H1 (cell line): ENCODE measurements around the gene PAPOLG. TPM values are rescaled to one million over a fixed set of nuclear protein-coding genes. Genes with fewer than 3 reads are reported as not detected.

Experiments used
- ASH2L ChIP-seq: fragments of 200-600, 300-600 bp; sonication (generic); IDR thresholded peaks from one replicate; pipeline ENCODE4 v1.7.1; 2017; ENCODE audit warnings: low read length
- BRCA1 ChIP-seq: IDR thresholded peaks from 2 replicates; pipeline ENCODE4 v1.6.1; 2012; ENCODE audit warnings: low read depth, low read length, improper control_type of control experiment
- CHD7 ChIP-seq: fragments of 300-600 bp; sonication (generic); IDR thresholded peaks from 2 replicates; pipeline ENCODE4 v1.7.1; 2012; ENCODE audit warnings: low read length, moderate library complexity, mild to moderate bottlenecking, inconsistent platforms; ENCODE audit not compliant: insufficient replicate concordance
- POLR2A ChIP-seq, 2 experiments: IDR thresholded peaks; 1 replicate in 1 of 2; 2 replicates in 1 of 2; pipeline ENCODE4 v1.6.1; 2011; ENCODE audit warnings: low read depth in 2 of 2, low read length in 2 of 2, mild to moderate bottlenecking in 2 of 2; ENCODE audit errors: control extremely low read depth in 1 of 2
- TEAD4 ChIP-seq: IDR thresholded peaks from 2 replicates; pipeline ENCODE4 v1.6.1; 2012; ENCODE audit warnings: low read depth, low read length, inconsistent platforms, mixed read lengths
- polyA plus RNA-seq, 7 experiments: library from polyadenylated mRNA; depleted of rRNA in 3 of 7; stranded (reverse) in 5 of 7; unstranded in 2 of 7; fragments of >200 nt in 5 of 7; fragments of 200-250 nt in 2 of 7; gene quantifications; 1 replicate in 5 of 7; 2 replicates in 1 of 7; 4 replicates in 1 of 7; pipeline versions ENCODE4 v1.2.1 to v1.2.3, GENCODE V29; 2011 to 2013; ENCODE audit warnings: missing spikeins in 2 of 7, mixed read lengths in 2 of 7
- total RNA-seq: library from RNA; stranded (reverse); fragmentation: NEBNext Ultra II Directional; extraction: Animal tissue kit (Norgen Biotek cat#: 25700); gene quantifications from 2 replicates; pipeline ENCODE4 v1.2.1, GENCODE V29; 2021

PAPOLG gene
- total and polyA plus RNA-seq, 2 of the 8 experiments (the other 6 are each of a cell fraction or from before 2014, with no cell fraction given): 6.5 to 21.5 TPM

GRCh38 chr2:60719331-60719730, 36.7 kb upstream of the PAPOLG start (continued):
- TF ChIP-seq CHD7: no peak
- no peak for TF ChIP-seq ASH2L
- TF ChIP-seq POLR2A (IDR thresholded peaks at IDR 0.05; ENCODE audit: control extremely low read depth in 1 of 2, low read depth in 2 of 2, low read length in 2 of 2): no peak
- no peak for TF ChIP-seq BRCA1
- TF ChIP-seq TEAD4: no peak
